AG09319 (cell line): Measurements from ENCODE around the gene GJA10.
"Not testable (repeated sequence)": the region's sequence is repeated elsewhere in the genome, so short reads cannot be mapped to it uniquely, and the experiment has no call there.

Source experiments
- DNase-seq: peaks from one replicate; pipeline ENCODE4 v3.0.0-alpha.2; 2010; ENCODE audit warnings: low read depth; ENCODE audit errors: extremely low read depth
- TF ChIP-seq, protein P1 (sequence below): IDR thresholded peaks from 2 replicates; pipeline ENCODE4 v1.5.1; 2011; ENCODE audit warnings: low read depth, mild to moderate bottlenecking, inconsistent platforms, low read length, moderate library complexity

GJA10 gene

DNA sequence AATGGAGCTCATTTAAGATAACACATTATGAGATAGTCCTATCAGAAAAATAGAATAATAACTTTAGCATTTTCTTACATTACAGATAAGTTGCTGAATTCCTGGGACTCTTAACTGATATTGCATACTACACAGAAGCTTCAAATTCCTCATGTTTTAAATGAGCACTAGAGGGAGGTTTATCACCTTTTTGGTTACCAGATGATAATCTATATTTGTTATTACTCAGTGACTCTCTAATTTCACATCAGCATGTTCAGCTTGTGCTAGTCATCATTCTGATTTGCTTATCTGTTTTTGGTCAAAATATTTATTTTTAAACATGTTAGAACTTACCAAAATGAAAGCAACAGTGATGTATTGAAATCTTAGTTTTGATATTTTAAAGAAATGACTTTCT, 20.5 kb upstream of the GJA10 start:
- DNase-seq, result no peak
- TF ChIP-seq, protein P1, sequence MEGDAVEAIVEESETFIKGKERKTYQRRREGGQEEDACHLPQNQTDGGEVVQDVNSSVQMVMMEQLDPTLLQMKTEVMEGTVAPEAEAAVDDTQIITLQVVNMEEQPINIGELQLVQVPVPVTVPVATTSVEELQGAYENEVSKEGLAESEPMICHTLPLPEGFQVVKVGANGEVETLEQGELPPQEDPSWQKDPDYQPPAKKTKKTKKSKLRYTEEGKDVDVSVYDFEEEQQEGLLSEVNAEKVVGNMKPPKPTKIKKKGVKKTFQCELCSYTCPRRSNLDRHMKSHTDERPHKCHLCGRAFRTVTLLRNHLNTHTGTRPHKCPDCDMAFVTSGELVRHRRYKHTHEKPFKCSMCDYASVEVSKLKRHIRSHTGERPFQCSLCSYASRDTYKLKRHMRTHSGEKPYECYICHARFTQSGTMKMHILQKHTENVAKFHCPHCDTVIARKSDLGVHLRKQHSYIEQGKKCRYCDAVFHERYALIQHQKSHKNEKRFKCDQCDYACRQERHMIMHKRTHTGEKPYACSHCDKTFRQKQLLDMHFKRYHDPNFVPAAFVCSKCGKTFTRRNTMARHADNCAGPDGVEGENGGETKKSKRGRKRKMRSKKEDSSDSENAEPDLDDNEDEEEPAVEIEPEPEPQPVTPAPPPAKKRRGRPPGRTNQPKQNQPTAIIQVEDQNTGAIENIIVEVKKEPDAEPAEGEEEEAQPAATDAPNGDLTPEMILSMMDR, result no peak

DNA sequence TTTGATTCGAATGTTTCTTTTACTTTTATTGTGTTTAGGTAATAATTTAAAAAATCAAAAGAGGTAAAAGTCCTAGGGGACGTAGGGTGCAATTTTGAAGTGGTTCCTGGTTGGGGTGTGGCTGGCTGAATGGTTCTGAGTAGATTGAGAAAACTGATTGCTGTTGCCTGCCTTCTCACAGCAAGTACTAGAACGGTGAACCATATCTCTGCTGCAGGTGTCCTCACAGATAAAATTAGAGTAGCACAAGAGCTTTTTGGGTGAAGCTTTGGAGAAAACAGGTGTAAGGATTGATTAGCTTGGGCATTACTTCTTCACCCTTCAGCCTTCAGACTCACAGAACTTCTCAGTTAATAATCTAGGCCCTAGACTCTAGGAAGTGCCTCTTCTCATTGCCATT, 19.8 kb upstream of the GJA10 start:
- DNase-seq, result no peak
- TF ChIP-seq, protein P1, result no peak

DNA sequence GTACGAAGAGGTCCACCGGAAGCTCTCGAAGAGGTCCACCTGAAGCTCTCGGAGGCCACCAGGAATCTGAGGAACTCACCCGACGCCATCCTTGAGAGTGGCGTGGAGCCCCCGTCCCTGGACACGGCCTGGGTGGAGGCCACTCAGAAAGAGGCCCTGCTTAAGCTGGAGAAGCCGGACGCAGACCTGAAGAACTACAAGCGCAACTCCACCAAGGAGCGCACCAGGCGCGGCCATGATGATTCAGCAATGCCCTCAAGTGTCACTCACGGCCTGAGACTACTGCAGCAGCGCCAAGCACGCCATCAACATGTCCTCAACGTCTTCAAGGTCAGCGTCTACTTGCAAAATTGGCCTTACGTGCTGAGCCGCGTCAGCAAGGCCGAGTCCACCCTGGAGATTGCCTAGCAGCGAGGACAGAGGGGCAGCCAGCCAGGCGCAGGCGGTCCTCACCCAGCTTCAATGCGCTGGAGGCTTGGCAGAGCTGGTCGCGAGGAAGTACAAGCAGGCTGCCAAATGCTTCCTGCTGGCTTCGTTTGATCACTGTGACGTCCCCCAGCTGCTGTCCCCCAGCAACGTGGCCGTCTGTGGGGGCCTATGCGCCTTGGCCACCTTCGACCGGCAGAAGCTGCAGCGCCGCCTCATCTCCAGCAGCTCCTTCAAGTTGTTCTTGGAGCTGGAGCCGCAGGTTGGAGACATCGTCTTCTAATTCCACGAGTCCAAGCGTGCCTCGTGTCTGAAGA, 7.7 kb upstream of the GJA10 start:
- DNase-seq, result no peak
- TF ChIP-seq, protein P1, result no peak

DNA sequence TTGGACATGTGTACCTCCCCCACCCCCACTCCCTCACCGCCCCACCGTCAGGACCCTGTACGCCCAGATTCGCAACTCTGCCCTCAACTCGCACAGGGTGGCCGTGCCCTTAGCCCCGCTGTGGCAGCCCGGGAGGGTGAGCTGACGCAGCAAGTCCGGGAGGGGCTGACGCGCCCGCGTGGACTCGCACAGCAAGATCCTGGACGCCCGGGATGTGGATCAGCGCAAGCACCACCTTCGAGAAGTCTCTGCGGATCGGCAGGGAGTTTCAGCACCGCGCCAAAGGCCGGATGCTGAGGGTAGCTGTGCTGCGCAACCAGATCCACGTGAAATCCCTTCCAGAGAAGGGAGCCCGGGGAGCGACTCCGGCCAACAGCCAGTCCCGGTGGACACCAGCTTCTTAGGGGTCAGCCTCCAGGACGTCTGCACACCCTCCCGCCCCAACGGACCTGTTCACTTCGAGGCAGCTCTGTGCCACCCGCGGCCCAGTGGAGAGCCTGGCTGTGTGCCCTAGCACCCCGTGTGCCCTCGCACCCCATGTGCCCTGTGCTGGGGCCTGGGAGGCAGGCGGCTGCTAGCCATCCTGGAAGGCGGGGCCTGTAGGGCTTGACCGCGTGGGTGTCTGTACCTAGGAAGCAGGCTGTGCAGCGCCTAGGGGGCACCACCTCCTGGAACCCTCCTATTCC, 6.7 kb upstream of the GJA10 start:
- DNase-seq, result no peak
- TF ChIP-seq, protein P1, result no peak

DNA sequence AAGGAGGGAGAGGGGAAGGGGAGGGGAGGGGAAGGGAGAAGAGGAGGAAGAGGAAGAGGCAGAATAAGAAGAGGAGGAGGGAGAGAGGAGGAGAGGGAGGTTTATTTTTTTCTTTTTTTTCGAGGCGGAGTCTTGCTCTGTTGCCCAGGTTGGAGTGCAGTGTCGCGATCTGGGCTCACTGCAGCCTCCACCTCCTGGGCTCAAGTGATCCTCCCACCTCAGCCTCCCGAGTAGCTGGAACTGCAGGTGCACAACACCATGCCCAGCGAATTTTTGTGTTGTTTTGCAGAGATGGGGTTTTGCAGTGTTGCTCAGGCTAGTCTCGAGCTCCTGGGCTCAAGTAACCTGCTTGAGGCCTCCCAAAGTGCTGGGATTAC, 6.1 kb upstream of the GJA10 start:
- DNase-seq, result no peak
- TF ChIP-seq, protein P1, result no peak

DNA sequence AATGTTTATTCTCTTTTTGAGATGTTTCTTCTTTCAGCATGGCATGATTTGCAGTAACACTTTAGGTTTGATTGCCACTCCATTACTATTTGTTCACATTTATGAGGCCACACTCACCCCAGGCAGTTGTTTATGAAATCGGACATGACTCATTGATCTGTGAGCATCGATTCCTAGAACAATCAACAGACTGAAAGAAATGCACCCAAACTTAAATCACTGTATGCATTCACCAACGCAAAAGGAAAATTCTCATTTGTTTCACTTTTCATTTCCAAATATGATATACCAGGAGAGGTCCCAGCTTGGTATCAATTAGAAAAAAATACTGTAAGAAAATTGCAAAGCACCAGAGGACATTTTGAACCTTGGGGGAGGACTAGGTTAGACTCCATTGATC, 5.4 kb upstream of the GJA10 start:
- TF ChIP-seq, protein P1, result no peak

DNA sequence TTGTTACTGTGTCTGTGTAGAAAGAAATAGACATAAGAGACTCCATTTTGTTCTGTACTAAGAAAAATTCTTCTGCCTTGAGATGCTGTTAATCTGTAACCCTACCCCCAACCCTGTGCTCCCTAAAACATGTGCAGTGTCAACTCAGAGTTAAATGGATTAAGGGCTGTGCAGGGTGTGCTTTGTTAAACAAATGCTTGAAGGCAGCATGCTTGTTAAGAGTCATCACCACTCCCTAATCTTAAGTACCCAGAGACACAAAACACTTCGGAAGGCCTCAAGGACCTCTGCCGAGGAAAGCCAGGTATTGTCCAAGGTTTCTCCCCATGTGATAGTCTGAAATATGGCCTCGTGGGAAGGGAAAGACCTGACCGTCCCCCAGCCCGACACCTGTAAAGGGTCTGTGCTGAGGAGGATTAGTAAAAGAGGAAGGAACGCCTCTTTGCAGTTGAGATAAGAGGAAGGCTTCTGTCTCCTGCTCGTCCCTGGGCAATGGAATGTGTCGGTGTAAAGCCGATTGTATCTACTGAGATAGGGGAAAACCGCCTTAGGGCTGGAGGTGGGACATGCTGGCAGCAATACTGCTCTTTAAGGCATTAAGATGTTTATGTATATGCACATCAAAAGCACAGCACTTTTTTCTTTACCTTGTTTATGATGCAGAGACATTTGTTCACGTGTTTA, 3.3 kb upstream of the GJA10 start:
- not testable (repeated sequence) for DNase-seq

More for the DNA sequence above, 5.4 kb upstream of the GJA10 start:
- no peak for DNase-seq

DNA sequence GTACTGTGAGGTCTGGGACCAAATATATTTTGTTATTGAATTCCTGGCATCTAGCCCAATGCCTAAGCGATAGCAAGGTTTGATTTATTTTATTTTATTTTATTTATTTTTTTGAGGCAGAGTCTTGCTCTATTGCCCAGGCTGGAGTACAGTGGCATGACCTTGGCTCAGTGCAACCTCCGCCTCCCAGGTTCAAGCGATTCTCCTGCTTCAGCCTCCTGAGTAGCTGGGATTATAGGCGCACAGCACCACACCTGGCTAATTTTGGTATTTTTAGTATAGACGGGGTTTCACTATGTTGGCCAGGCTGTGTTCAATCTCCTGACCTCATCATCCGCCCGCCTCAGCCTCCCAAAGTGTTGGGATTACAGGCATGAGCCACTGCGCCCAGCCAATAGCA, 1.7 kb upstream of the GJA10 start:
- DNase-seq, result not testable (repeated sequence)
